ENCODE results near the gene KLC4. TPM values are rescaled to one million over a fixed set of nuclear protein-coding genes. Genes with fewer than 3 reads are reported as not detected.

KLC4 gene
- total RNA-seq, 1 donor: 9.6 TPM

- Histone ChIP-seq H3K27me3 (ENCODE audit: insufficient read depth, low read length) (no peaks in the 10 kb centered on the region), H3K4me3 (ENCODE audit: low read length) (no peak overlapping the region), H3K4me1 (ENCODE audit: insufficient read depth, low read length) (no peaks in the 10 kb centered on the region), H3K9me3 (ENCODE audit: low read depth, low read length) (no peaks in the 10 kb centered on the region)
Measured at GRCh38 chr6:43091020-43091419, 31.6 kb downstream of the KLC4 start.

GRCh38 chr6:43091436-43091991 lies 32.1 kb downstream of the KLC4 start:
- H3K27me3 ChIP-seq (ENCODE audit: insufficient read depth, low read length): no peaks in the 10 kb centered on the region
- H3K9me3 ChIP-seq (ENCODE audit: low read depth, low read length): no peaks in the 10 kb centered on the region
- no peak overlapping the region for H3K4me3 ChIP-seq (ENCODE audit: low read length)
- H3K4me1 ChIP-seq (ENCODE audit: insufficient read depth, low read length): no peaks in the 10 kb centered on the region

- Histone ChIP-seq H3K27me3 (ENCODE audit: insufficient read depth, low read length) (no peaks in the 10 kb centered on the region), H3K4me1 (ENCODE audit: insufficient read depth, low read length) (no peaks in the 10 kb centered on the region), H3K9me3 (ENCODE audit: low read depth, low read length) (no peaks in the 10 kb centered on the region), H3K4me3 (ENCODE audit: low read length) (no peak overlapping the region)
Measured at GRCh38 chr6:43092635-43093034, 33.2 kb downstream of the KLC4 start.

- H3K4me3 ChIP-seq (ENCODE audit: low read length): no peak overlapping the region
- no peaks in the 10 kb centered on the region for H3K4me1 ChIP-seq (ENCODE audit: insufficient read depth, low read length)
- H3K9me3 ChIP-seq (ENCODE audit: low read depth, low read length): no peaks in the 10 kb centered on the region
- no peaks in the 10 kb centered on the region for H3K27me3 ChIP-seq (ENCODE audit: insufficient read depth, low read length)
Measured at GRCh38 chr6:43093436-43094289, 34.2 kb downstream of the KLC4 start.

GRCh38 chr6:43095939-43096338 lies 36.5 kb downstream of the KLC4 start:
- no peaks in the 10 kb centered on the region for H3K4me1 ChIP-seq (ENCODE audit: insufficient read depth, low read length)
- no peaks in the 10 kb centered on the region for H3K27me3 ChIP-seq (ENCODE audit: insufficient read depth, low read length)
- H3K4me3 ChIP-seq (ENCODE audit: low read length): no peak overlapping the region
- no peaks in the 10 kb centered on the region for H3K9me3 ChIP-seq (ENCODE audit: low read depth, low read length)

- Histone ChIP-seq H3K9me3 (ENCODE audit: low read depth, low read length) (no peaks in the 10 kb centered on the region), H3K27me3 (ENCODE audit: insufficient read depth, low read length) (no peaks in the 10 kb centered on the region), H3K4me3 (ENCODE audit: low read length) (no peak overlapping the region), H3K4me1 (ENCODE audit: insufficient read depth, low read length) (no peaks in the 10 kb centered on the region)
Measured at GRCh38 chr6:43096451-43097097, 37.1 kb downstream of the KLC4 start.

- H3K9me3 ChIP-seq (ENCODE audit: low read depth, low read length): no peaks in the 10 kb centered on the region
- no peaks in the 10 kb centered on the region for H3K27me3 ChIP-seq (ENCODE audit: insufficient read depth, low read length)
- H3K4me3 ChIP-seq (ENCODE audit: low read length): no peak overlapping the region
- no peaks in the 10 kb centered on the region for H3K4me1 ChIP-seq (ENCODE audit: insufficient read depth, low read length)
Measured at GRCh38 chr6:43097098-43097489, 37.7 kb downstream of the KLC4 start.

- no peaks in the 10 kb centered on the region for H3K27me3 ChIP-seq (ENCODE audit: insufficient read depth, low read length)
- no peaks in the 10 kb centered on the region for H3K9me3 ChIP-seq (ENCODE audit: low read depth, low read length)
- no peaks in the 10 kb centered on the region for H3K4me1 ChIP-seq (ENCODE audit: insufficient read depth, low read length)
- H3K4me3 ChIP-seq (ENCODE audit: low read length): no peak overlapping the region
Measured at GRCh38 chr6:43097502-43097901, 38.1 kb downstream of the KLC4 start.

GRCh38 chr6:43101497-43101896 lies 42.1 kb downstream of the KLC4 start:
- H3K27me3 ChIP-seq (ENCODE audit: insufficient read depth, low read length): no peaks in the 10 kb centered on the region
- no peaks in the 10 kb centered on the region for H3K9me3 ChIP-seq (ENCODE audit: low read depth, low read length)
- H3K4me3 ChIP-seq (ENCODE audit: low read length): no peak overlapping the region
- no peaks in the 10 kb centered on the region for H3K4me1 ChIP-seq (ENCODE audit: insufficient read depth, low read length)

GRCh38 chr6:43103253-43103876 lies 43.9 kb downstream of the KLC4 start:
- H3K9me3 ChIP-seq (ENCODE audit: low read depth, low read length): no peaks in the 10 kb centered on the region
- H3K27me3 ChIP-seq (ENCODE audit: insufficient read depth, low read length): no peaks in the 10 kb centered on the region
- no peak overlapping the region for H3K4me3 ChIP-seq (ENCODE audit: low read length)
- no peaks in the 10 kb centered on the region for H3K4me1 ChIP-seq (ENCODE audit: insufficient read depth, low read length)

- Histone ChIP-seq H3K4me1 (ENCODE audit: insufficient read depth, low read length) (no peaks in the 10 kb centered on the region), H3K4me3 (ENCODE audit: low read length) (no peak overlapping the region), H3K27me3 (ENCODE audit: insufficient read depth, low read length) (no peaks in the 10 kb centered on the region), H3K9me3 (ENCODE audit: low read depth, low read length) (no peaks in the 10 kb centered on the region)
Measured at GRCh38 chr6:43105538-43106222, 46.2 kb downstream of the KLC4 start.

GRCh38 chr6:43107344-43108062 lies 48.1 kb downstream of the KLC4 start:
- H3K4me1 ChIP-seq (ENCODE audit: insufficient read depth, low read length): no peaks in the 10 kb centered on the region
- H3K4me3 ChIP-seq (ENCODE audit: low read length): no peak overlapping the region
- H3K27me3 ChIP-seq (ENCODE audit: insufficient read depth, low read length): no peaks in the 10 kb centered on the region
- H3K9me3 ChIP-seq (ENCODE audit: low read depth, low read length): no peaks in the 10 kb centered on the region

- Histone ChIP-seq H3K4me3 (ENCODE audit: low read length) (no peak overlapping the region), H3K27me3 (ENCODE audit: insufficient read depth, low read length) (no peaks in the 10 kb centered on the region), H3K4me1 (ENCODE audit: insufficient read depth, low read length) (peaks cover 7% of the 10 kb centered on the region), H3K9me3 (ENCODE audit: low read depth, low read length) (no peaks in the 10 kb centered on the region)
Measured at GRCh38 chr6:43113431-43114260, 54.2 kb downstream of the KLC4 start.

- no peaks in the 10 kb centered on the region for H3K27me3 ChIP-seq (ENCODE audit: insufficient read depth, low read length)
- peaks cover 7% of the 10 kb centered on the region for H3K4me1 ChIP-seq (ENCODE audit: insufficient read depth, low read length)
- H3K4me3 ChIP-seq (ENCODE audit: low read length): no peak overlapping the region
- H3K9me3 ChIP-seq (ENCODE audit: low read depth, low read length): no peaks in the 10 kb centered on the region
Measured at GRCh38 chr6:43115365-43115764, 55.9 kb downstream of the KLC4 start.
